ENCODE data around the gene TEX13C.

- TF ChIP-seq CTCF (IDR thresholded peaks at IDR 0.05; ENCODE audit: borderline replicate concordance, extremely low read depth, low read length, poor library complexity, severe bottlenecking) (no peak), EZH2 (IDR thresholded peaks at IDR 0.05; ENCODE audit: borderline replicate concordance, low read depth, low read length, severe bottlenecking) (no peak)
These were observed 13.3 kb upstream of the TEX13C start for GRCh38 chrX:125306335-125306866.

Measured in DND-41 (cell line).